ENCODE results near the gene SPINDOC. TPM values are rescaled to one million over a fixed set of nuclear protein-coding genes. Genes with fewer than 3 reads are reported as not detected.

The SPINDOC gene
- total and polyA plus RNA-seq, 4 donors: 7.1 to 20.6 (median 15.5) TPM

- DNase-seq (peak in 1 of 2 donors; percentile 30), ATAC-seq (ENCODE audit: low FRiP score) (no peak)
- Histone ChIP-seq H3K4me1 (ENCODE audit: control insufficient read depth in 1 of 2, insufficient read depth in 2 of 2, low read length in 2 of 2) (peaks cover 0 to 6% of the 10 kb centered on the region in 2 donors), H3K27me3 (ENCODE audit: control insufficient read depth in 1 of 2, insufficient read depth in 2 of 2, low read length in 1 of 2) (no peaks in the 10 kb centered on the region), H3K9me3 (ENCODE audit: control insufficient read depth, low read length) (no peaks in the 10 kb centered on the region), H3K36me3 (ENCODE audit: control insufficient read depth in 1 of 2, insufficient read depth in 2 of 2, low read length in 1 of 2) (peaks cover 0 to 2% of the 10 kb centered on the region in 2 donors), H3K27ac (ENCODE audit: low read depth in 1 of 2, low read length in 2 of 2) (peak overlapping the region in 1 of 2 donors; percentile 10), H3K4me3 (ENCODE audit: low read length in 2 of 2) (peak overlapping the region; percentile 86 to 89)
- WGBS, 2 donors: 2% methylated on average over 13 of the region's 13 CpGs
- intact Hi-C loops (cut with DNase I): loop anchor here in 1 of 2 donors (10.0 kb wide), 1 partner anchor 76 kb away; the partner anchor contains the start of gene ZFTA
Observed at GRCh38 chr11:63840356-63841060, 27.3 kb downstream of the SPINDOC start.

- Histone ChIP-seq H3K9me3 (ENCODE audit: control insufficient read depth, low read length) (no peaks in the 10 kb centered on the region), H3K4me1 (ENCODE audit: control insufficient read depth in 1 of 2, insufficient read depth in 2 of 2, low read length in 2 of 2) (peaks cover 0 to 6% of the 10 kb centered on the region in 2 donors), H3K4me3 (ENCODE audit: low read length in 2 of 2) (no peak overlapping the region), H3K27ac (ENCODE audit: low read depth in 1 of 2, low read length in 2 of 2) (peak overlapping the region in 1 of 2 donors; percentile 74), H3K36me3 (ENCODE audit: control insufficient read depth in 1 of 2, insufficient read depth in 2 of 2, low read length in 1 of 2) (peaks cover 0 to 2% of the 10 kb centered on the region in 2 donors), H3K27me3 (ENCODE audit: control insufficient read depth in 1 of 2, insufficient read depth in 2 of 2, low read length in 1 of 2) (no peaks in the 10 kb centered on the region)
- DNase-seq: peak in 1 of 2 donors; percentile 77
- 5 to 6% methylated on average over 3 of the region's 3 CpGs for whole genome bisulfite sequencing, 2 donors
- intact Hi-C loops (cut with DNase I): loop anchor here in 1 of 2 donors (10.0 kb wide), 1 partner anchor 77 kb away; the partner anchor contains the start of gene ZFTA
- ATAC-seq (ENCODE audit: low FRiP score): no peak
Observed at GRCh38 chr11:63841554-63841953, 28.3 kb downstream of the SPINDOC start.

- DNase-seq (peak in 1 of 2 donors; percentile 46), ATAC-seq (ENCODE audit: low FRiP score) (no peak)
- H3K4me3 ChIP-seq (ENCODE audit: low read length in 2 of 2): no peak overlapping the region
- no peak overlapping the region for H3K27ac ChIP-seq (ENCODE audit: low read depth in 1 of 2, low read length in 2 of 2)
- 26 to 28% methylated on average over 1 of the region's 1 CpG for WGBS, 2 donors
- H3K36me3 ChIP-seq (ENCODE audit: control insufficient read depth in 1 of 2, insufficient read depth in 2 of 2, low read length in 1 of 2): peaks cover 0 to 2% of the 10 kb centered on the region in 2 donors
- no peaks in the 10 kb centered on the region for H3K27me3 ChIP-seq (ENCODE audit: control insufficient read depth in 1 of 2, insufficient read depth in 2 of 2, low read length in 1 of 2)
- intact Hi-C loops (cut with DNase I): loop anchor here in 1 of 2 donors (10.0 kb wide), 1 partner anchor 78 kb away; the partner anchor contains the start of gene ZFTA
- H3K4me1 ChIP-seq (ENCODE audit: control insufficient read depth in 1 of 2, insufficient read depth in 2 of 2, low read length in 2 of 2): peaks cover 0 to 6% of the 10 kb centered on the region in 2 donors
- no peaks in the 10 kb centered on the region for H3K9me3 ChIP-seq (ENCODE audit: control insufficient read depth, low read length)
Observed at GRCh38 chr11:63843041-63843440, 29.8 kb downstream of the SPINDOC start.

- WGBS, 2 donors: 87 to 88% methylated on average over 4 of the region's 4 CpGs
- Histone ChIP-seq H3K27me3 (ENCODE audit: control insufficient read depth in 1 of 2, insufficient read depth in 2 of 2, low read length in 1 of 2) (no peaks in the 10 kb centered on the region), H3K4me1 (ENCODE audit: control insufficient read depth in 1 of 2, insufficient read depth in 2 of 2, low read length in 2 of 2) (peaks cover 0 to 6% of the 10 kb centered on the region in 2 donors), H3K36me3 (ENCODE audit: control insufficient read depth in 1 of 2, insufficient read depth in 2 of 2, low read length in 1 of 2) (peaks cover 0 to 4% of the 10 kb centered on the region in 2 donors), H3K9me3 (ENCODE audit: control insufficient read depth, low read length) (no peaks in the 10 kb centered on the region), H3K4me3 (ENCODE audit: low read length in 2 of 2) (no peak overlapping the region), H3K27ac (ENCODE audit: low read depth in 1 of 2, low read length in 2 of 2) (no peak overlapping the region)
- no peak for ATAC-seq (ENCODE audit: low FRiP score)
- intact Hi-C loops (cut with DNase I): loop anchor here in 1 of 2 donors (10.0 kb wide), 1 partner anchor 80 kb away; the partner anchor contains the start of gene ZFTA
- DNase-seq: peak in 1 of 2 donors; percentile 31
Observed at GRCh38 chr11:63844836-63845235, 31.6 kb downstream of the SPINDOC start.

GRCh38 chr11:63845303-63845702, 32.0 kb downstream of the SPINDOC start:
- intact Hi-C loops (cut with DNase I): loop anchor here in 1 of 2 donors (10.0 kb wide), 1 partner anchor 81 kb away; the partner anchor contains the start of gene ZFTA
- 53 to 54% methylated on average over 2 of the region's 2 CpGs for WGBS, 2 donors
- ATAC-seq (ENCODE audit: low FRiP score): no peak
- DNase-seq: no peak
- Histone ChIP-seq H3K4me3 (ENCODE audit: low read length in 2 of 2) (no peak overlapping the region), H3K27ac (ENCODE audit: low read depth in 1 of 2, low read length in 2 of 2) (no peak overlapping the region), H3K9me3 (ENCODE audit: control insufficient read depth, low read length) (no peaks in the 10 kb centered on the region), H3K27me3 (ENCODE audit: control insufficient read depth in 1 of 2, insufficient read depth in 2 of 2, low read length in 1 of 2) (no peaks in the 10 kb centered on the region), H3K4me1 (ENCODE audit: control insufficient read depth in 1 of 2, insufficient read depth in 2 of 2, low read length in 2 of 2) (peaks cover 0 to 6% of the 10 kb centered on the region in 2 donors), H3K36me3 (ENCODE audit: control insufficient read depth in 1 of 2, insufficient read depth in 2 of 2, low read length in 1 of 2) (peaks cover 0 to 4% of the 10 kb centered on the region in 2 donors)

GRCh38 chr11:63845911-63846310, 32.7 kb downstream of the SPINDOC start:
- DNase-seq (peak in 1 of 2 donors; percentile 27), ATAC-seq (ENCODE audit: low FRiP score) (no peak)
- intact Hi-C loops (cut with DNase I): loop anchor here in 1 of 2 donors (10.0 kb wide), 1 partner anchor 81 kb away; the partner anchor contains the start of gene ZFTA
- no peak overlapping the region for H3K27ac ChIP-seq (ENCODE audit: low read depth in 1 of 2, low read length in 2 of 2)
- no peaks in the 10 kb centered on the region for H3K9me3 ChIP-seq (ENCODE audit: control insufficient read depth, low read length)
- H3K36me3 ChIP-seq (ENCODE audit: control insufficient read depth in 1 of 2, insufficient read depth in 2 of 2, low read length in 1 of 2): peaks cover 0 to 4% of the 10 kb centered on the region in 2 donors
- 91% methylated on average over 7 of the region's 7 CpGs for WGBS, 2 donors
- no peak overlapping the region for H3K4me3 ChIP-seq (ENCODE audit: low read length in 2 of 2)
- no peaks in the 10 kb centered on the region for H3K27me3 ChIP-seq (ENCODE audit: control insufficient read depth in 1 of 2, insufficient read depth in 2 of 2, low read length in 1 of 2)
- peaks cover 0 to 4% of the 10 kb centered on the region in 2 donors for H3K4me1 ChIP-seq (ENCODE audit: control insufficient read depth in 1 of 2, insufficient read depth in 2 of 2, low read length in 2 of 2)

DNA sequence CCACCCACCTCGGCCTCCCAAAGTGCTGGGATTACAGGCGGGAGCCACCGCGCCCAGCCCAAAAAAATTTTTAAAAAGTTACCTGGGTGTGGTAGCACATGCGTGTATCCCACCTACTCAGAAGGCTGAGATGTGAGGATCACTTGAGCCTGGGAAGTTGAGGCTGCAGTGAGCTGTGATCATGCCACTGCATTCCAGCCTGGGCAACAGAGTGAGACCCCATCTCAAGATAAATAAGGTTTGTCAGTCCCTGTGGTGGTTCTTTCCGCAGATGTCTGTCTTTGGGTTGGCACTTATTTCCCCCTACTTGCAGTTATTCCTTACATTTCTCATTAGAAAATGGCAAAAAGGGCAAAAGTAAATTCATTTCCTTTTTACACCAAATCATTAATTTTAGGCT, 33.6 kb downstream of the SPINDOC start:
- Histone ChIP-seq H3K4me3 (ENCODE audit: low read length in 2 of 2) (no peak overlapping the region), H3K36me3 (ENCODE audit: control insufficient read depth in 1 of 2, insufficient read depth in 2 of 2, low read length in 1 of 2) (peaks cover 0 to 4% of the 10 kb centered on the region in 2 donors), H3K27ac (ENCODE audit: low read depth in 1 of 2, low read length in 2 of 2) (no peak overlapping the region), H3K9me3 (ENCODE audit: control insufficient read depth, low read length) (no peaks in the 10 kb centered on the region), H3K27me3 (ENCODE audit: control insufficient read depth in 1 of 2, insufficient read depth in 2 of 2, low read length in 1 of 2) (no peaks in the 10 kb centered on the region), H3K4me1 (ENCODE audit: control insufficient read depth in 1 of 2, insufficient read depth in 2 of 2, low read length in 2 of 2) (peaks cover 0 to 2% of the 10 kb centered on the region in 2 donors)
- DNase-seq (no peak), ATAC-seq (ENCODE audit: low FRiP score) (no peak)
- WGBS, 2 donors: 97 to 98% methylated on average over 6 of the region's 6 CpGs
- intact Hi-C loops (cut with DNase I): loop anchor here in 1 of 2 donors (10.0 kb wide), 1 partner anchor 82 kb away; the partner anchor contains the start of gene ZFTA

DNA sequence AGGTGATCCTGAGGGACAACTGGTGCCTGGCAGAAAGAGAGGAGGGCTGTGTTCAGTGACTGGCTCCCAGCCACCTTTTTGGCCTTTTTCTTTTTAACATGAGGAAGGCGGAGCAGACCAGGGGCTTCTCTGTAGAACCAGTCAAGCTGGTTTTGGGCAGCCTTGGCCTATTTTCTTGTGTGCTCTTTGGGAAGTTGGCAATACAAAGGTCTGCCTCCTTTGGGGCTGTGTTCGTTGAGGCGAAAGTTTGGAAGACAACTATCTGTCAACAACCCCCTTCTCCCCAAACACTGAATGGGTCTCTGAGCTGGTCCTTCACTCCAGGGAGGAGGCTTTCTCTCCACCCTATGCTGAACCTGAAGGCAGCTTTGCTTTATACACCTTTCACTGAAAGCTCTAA, 34.1 kb downstream of the SPINDOC start:
- Histone ChIP-seq H3K27ac (ENCODE audit: low read depth in 1 of 2, low read length in 2 of 2) (no peak overlapping the region), H3K27me3 (ENCODE audit: control insufficient read depth in 1 of 2, insufficient read depth in 2 of 2, low read length in 1 of 2) (no peaks in the 10 kb centered on the region), H3K4me3 (ENCODE audit: low read length in 2 of 2) (no peak overlapping the region), H3K9me3 (ENCODE audit: control insufficient read depth, low read length) (no peaks in the 10 kb centered on the region), H3K36me3 (ENCODE audit: control insufficient read depth in 1 of 2, insufficient read depth in 2 of 2, low read length in 1 of 2) (peaks cover 0 to 4% of the 10 kb centered on the region in 2 donors), H3K4me1 (ENCODE audit: control insufficient read depth in 1 of 2, insufficient read depth in 2 of 2, low read length in 2 of 2) (peaks cover 0 to 2% of the 10 kb centered on the region in 2 donors)
- WGBS, 2 donors: 58 to 63% methylated on average over 3 of the region's 3 CpGs
- DNase-seq: peak in 1 of 2 donors; percentile 17
- intact Hi-C loops (cut with DNase I): loop anchor here in 1 of 2 donors (10.0 kb wide), 1 partner anchor 83 kb away; the partner anchor contains the start of gene ZFTA
- no peak for ATAC-seq (ENCODE audit: low FRiP score)

All from aorta (tissue), 5 donors.